Kidney (tissue), 14 donors: ENCODE results near the gene PRPF8. TPM values are rescaled to one million over a fixed set of nuclear protein-coding genes. Genes with fewer than 3 reads are reported as not detected.
A peak's percentile ranks its signal among the peaks of the same experiment; 100 is the strongest.

ENCODE experiments used
- DNase-seq, 5 donors: peaks; one replicate each; pipeline ENCODE4 v3.0.0-alpha.2; 2013 to 2020
- FAIRE-seq: peaks from 2 replicates; lab custom pipeline; 2012; peaks lifted over from hg19 to GRCh38; lab: Jason Lieb, UNC
- H3K27ac ChIP-seq, 2 donors: one replicate each; pipeline ENCODE4 v1.7.0; 2013; ENCODE audit warnings: low read depth in 2 of 2, low read length in 2 of 2, inconsistent platforms in 1 of 2
- H3K27me3 ChIP-seq: one replicate; pipeline ENCODE4 v1.7.1; 2013; ENCODE audit warnings: low read length, inconsistent platforms; ENCODE audit not compliant: control insufficient read depth, insufficient read depth
- H3K36me3 ChIP-seq, 3 donors: one replicate each; pipeline versions ENCODE4 v1.7.0 to v1.7.1; 2013; ENCODE audit warnings: low read length in 3 of 3, control low read depth in 1 of 3, inconsistent platforms in 1 of 3; ENCODE audit not compliant: insufficient read depth in 3 of 3, control insufficient read depth in 2 of 3
- H3K4me1 ChIP-seq, 3 donors: one replicate each; pipeline versions ENCODE4 v1.7.0 to v1.7.1; 2013; ENCODE audit warnings: low read length in 3 of 3, inconsistent platforms in 1 of 3, low read depth in 1 of 3; ENCODE audit not compliant: control insufficient read depth in 2 of 3, insufficient read depth in 2 of 3
- H3K4me3 ChIP-seq, 3 donors: one replicate each; pipeline versions ENCODE4 v1.7.0 to v1.8.1; 2013; ENCODE audit warnings: low read length in 3 of 3, control low read depth in 1 of 3, inconsistent platforms in 1 of 3
- H3K9ac ChIP-seq, 3 donors: one replicate each; pipeline versions ENCODE4 v1.7.0 to v1.7.1; 2013; ENCODE audit warnings: low read length in 3 of 3, control low read depth in 1 of 3, inconsistent platforms in 1 of 3
- H3K9me3 ChIP-seq, 3 donors: one replicate each; pipeline versions ENCODE4 v1.7.0 to v1.7.1; 2013; ENCODE audit warnings: low read length in 3 of 3, control low read depth in 1 of 3, inconsistent platforms in 1 of 3; ENCODE audit not compliant: control insufficient read depth in 2 of 3, insufficient read depth in 1 of 3
- intact Hi-C: fragments of 100-400 bp; cut with DNase I; formaldehyde crosslinking; loops from one replicate; pipeline ENCODE4 v1.11.1; 2022
- polyA plus RNA-seq: library from polyadenylated mRNA; stranded (reverse); fragments of 350-450 nt; fragmentation: Illumina TruSeq; extraction: RNeasy Lipid Tissue Mini Kit (QIAGEN cat#74804); gene quantifications from one replicate; pipeline ENCODE4 v1.2.3, GENCODE V29; 2014; ENCODE audit warnings: low read depth, low replicate concordance; ENCODE audit not compliant: insufficient read depth
- total RNA-seq: library from RNA; stranded (reverse); fragmentation: NEBNext Ultra II Directional; extraction: Animal tissue kit (Norgen Biotek cat#: 25700); gene quantifications from one replicate; pipeline ENCODE4 v1.2.1, GENCODE V29; 2021
- TF ChIP-seq, protein P1 (sequence below): IDR thresholded peaks from 3 replicates; pipeline ENCODE4 v1.5.1; 2012; ENCODE audit warnings: mild to moderate bottlenecking, moderate library complexity, borderline replicate concordance; ENCODE audit not compliant: insufficient read depth; ENCODE audit errors: extremely low read depth
- donor health status: control.
- donor health status: control.
- donor health status: control.
- donor health status: control.
- donor health status: control.
- donor health status: DM: yes; HTN: yes; CAD: no.
- donor health status: Normal renal cell carcinoma (clear cell type).

The PRPF8 gene
- total and polyA plus RNA-seq, 2 donors from 2014 or later: 181 to 236 TPM

DNA sequence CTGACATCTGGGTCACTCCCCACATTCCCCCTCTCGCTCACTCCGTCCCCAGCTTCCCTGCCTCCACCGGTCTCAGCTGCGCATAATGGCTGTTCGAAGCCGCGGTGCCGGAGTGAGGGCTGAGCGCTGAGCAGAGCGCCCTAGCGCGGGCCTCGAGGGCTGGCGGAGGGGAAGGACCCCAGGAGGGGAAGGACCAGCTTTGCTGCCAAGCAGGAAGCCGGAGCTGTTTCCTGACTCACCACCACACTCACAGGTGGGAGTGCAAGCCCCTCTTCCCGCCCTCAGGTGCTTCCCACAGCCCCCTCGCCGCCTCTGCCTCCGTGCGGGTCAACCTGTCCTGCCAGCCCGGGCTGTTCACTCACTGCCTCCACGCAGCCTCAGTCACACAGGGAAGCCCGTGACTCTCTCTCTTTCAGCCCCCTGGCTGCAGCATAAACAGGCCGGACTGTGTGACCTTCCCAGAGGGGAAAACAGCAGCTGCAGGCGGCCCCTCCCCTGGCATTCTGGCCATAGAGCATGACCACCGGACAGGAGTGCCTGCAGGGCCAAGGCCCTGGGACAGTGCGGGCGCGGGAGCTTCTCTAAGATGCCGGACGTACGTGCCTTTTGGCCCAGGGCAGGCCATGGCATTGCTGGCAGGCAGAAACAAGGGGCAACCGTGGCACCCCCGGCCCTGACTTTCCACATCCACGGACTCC, 79.7 kb downstream of the PRPF8 start:
- DNase-seq (peak; percentile 53 to 80 (median 64)), FAIRE-seq (no peak)
- H3K9ac ChIP-seq: peak overlapping the region in 1 of 3 donors; percentile 66
- H3K4me1 ChIP-seq: peaks cover 0 to 37% (median 36%) of the 10 kb centered on the region in 3 donors
- TF ChIP-seq, protein P1, sequence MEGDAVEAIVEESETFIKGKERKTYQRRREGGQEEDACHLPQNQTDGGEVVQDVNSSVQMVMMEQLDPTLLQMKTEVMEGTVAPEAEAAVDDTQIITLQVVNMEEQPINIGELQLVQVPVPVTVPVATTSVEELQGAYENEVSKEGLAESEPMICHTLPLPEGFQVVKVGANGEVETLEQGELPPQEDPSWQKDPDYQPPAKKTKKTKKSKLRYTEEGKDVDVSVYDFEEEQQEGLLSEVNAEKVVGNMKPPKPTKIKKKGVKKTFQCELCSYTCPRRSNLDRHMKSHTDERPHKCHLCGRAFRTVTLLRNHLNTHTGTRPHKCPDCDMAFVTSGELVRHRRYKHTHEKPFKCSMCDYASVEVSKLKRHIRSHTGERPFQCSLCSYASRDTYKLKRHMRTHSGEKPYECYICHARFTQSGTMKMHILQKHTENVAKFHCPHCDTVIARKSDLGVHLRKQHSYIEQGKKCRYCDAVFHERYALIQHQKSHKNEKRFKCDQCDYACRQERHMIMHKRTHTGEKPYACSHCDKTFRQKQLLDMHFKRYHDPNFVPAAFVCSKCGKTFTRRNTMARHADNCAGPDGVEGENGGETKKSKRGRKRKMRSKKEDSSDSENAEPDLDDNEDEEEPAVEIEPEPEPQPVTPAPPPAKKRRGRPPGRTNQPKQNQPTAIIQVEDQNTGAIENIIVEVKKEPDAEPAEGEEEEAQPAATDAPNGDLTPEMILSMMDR: no peak
- no peak overlapping the region for H3K4me3 ChIP-seq
- H3K27ac ChIP-seq: peak overlapping the region; percentile 87 to 89
- H3K27me3 ChIP-seq: no peaks in the 10 kb centered on the region
- intact Hi-C loops: no loop called here
- H3K9me3 ChIP-seq: no peaks in the 10 kb centered on the region
- peaks cover 0 to 9% (median 8%) of the 10 kb centered on the region in 3 donors for H3K36me3 ChIP-seq

DNA sequence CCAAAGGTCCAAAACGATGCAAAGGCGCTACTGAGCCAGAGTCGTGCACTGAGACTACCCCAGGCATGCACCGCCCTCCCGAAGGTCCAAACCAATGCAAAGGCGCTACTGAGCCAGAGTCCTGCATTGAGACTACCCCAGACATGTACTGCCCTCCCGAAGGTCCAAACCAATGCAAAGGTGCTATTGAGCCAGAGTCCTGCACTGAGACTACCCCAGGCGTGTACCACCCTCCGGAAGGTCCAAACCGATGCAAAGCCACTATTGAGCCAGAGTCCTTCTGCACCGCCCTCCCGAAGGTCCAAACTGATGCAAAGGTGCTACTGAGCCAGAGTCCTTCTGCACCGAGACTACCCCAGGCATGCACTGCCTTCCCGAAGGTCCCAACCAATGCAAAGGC, 83.1 kb downstream of the PRPF8 start:
- Histone ChIP-seq H3K9me3 (no peaks in the 10 kb centered on the region), H3K27ac (no peak overlapping the region), H3K4me3 (no peak overlapping the region), H3K4me1 (peaks cover 0 to 22% (median 19%) of the 10 kb centered on the region in 3 donors), H3K36me3 (peaks cover 0 to 8% (median 5%) of the 10 kb centered on the region in 3 donors), H3K9ac (no peak overlapping the region), H3K27me3 (no peaks in the 10 kb centered on the region)
- intact Hi-C loops: no loop called here
- FAIRE-seq (no peak), DNase-seq (no peak)
- TF ChIP-seq, protein P1: no peak

Other genes starting within 250 kb of the PRPF8 start
- 61.3 TPM for gene CRK, start 228.6 kb downstream of the PRPF8 start, total RNA-seq
- gene CRK, start 228.6 kb downstream of the PRPF8 start, polyA plus RNA-seq: 26.8 TPM
- gene MYO1C, start 192.2 kb downstream of the PRPF8 start, total RNA-seq: 225 TPM
- 62.7 TPM for gene MYO1C, start 192.2 kb downstream of the PRPF8 start, polyA plus RNA-seq
- 46.2 TPM for gene INPP5K, start 168.3 kb downstream of the PRPF8 start, total RNA-seq
- gene INPP5K, start 168.3 kb downstream of the PRPF8 start, polyA plus RNA-seq: 36.1 TPM
- gene PITPNA, start 122.1 kb downstream of the PRPF8 start, total RNA-seq: 88.5 TPM
- gene PITPNA, start 122.1 kb downstream of the PRPF8 start, polyA plus RNA-seq: 45.2 TPM
- gene SLC43A2, start 56.0 kb downstream of the PRPF8 start, total RNA-seq: 48.9 TPM
- 60.4 TPM for gene SLC43A2, start 56.0 kb downstream of the PRPF8 start, polyA plus RNA-seq
- 20.1 TPM for gene SCARF1, start 39.1 kb downstream of the PRPF8 start, total RNA-seq
- 7.0 TPM for gene SCARF1, start 39.1 kb downstream of the PRPF8 start, polyA plus RNA-seq
- 17.1 TPM for gene RILP, start 35.0 kb downstream of the PRPF8 start, total RNA-seq
- 26.6 TPM for gene RILP, start 35.0 kb downstream of the PRPF8 start, polyA plus RNA-seq
- 6.2 TPM for gene TLCD2, start 25.5 kb upstream of the PRPF8 start, total RNA-seq
- 1.3 TPM for gene TLCD2, start 25.5 kb upstream of the PRPF8 start, polyA plus RNA-seq
- 28.5 TPM for gene WDR81, start 39.8 kb upstream of the PRPF8 start, total RNA-seq
- gene WDR81, start 39.8 kb upstream of the PRPF8 start, polyA plus RNA-seq: 16.1 TPM
- 30.6 TPM for gene SERPINF2, start 58.0 kb upstream of the PRPF8 start, total RNA-seq
- 209 TPM for gene SERPINF2, start 58.0 kb upstream of the PRPF8 start, polyA plus RNA-seq
- 121 TPM for gene SERPINF1, start 77.2 kb upstream of the PRPF8 start, total RNA-seq
- 36.2 TPM for gene SERPINF1, start 77.2 kb upstream of the PRPF8 start, polyA plus RNA-seq
- 12.2 TPM for gene SMYD4, start 145.0 kb upstream of the PRPF8 start, total RNA-seq
- 3.4 TPM for gene SMYD4, start 145.0 kb upstream of the PRPF8 start, polyA plus RNA-seq
- gene RPA1, start 145.1 kb upstream of the PRPF8 start, total RNA-seq: 89.0 TPM
- gene RPA1, start 145.1 kb upstream of the PRPF8 start, polyA plus RNA-seq: 26.1 TPM